DND-41 (cell line): ENCODE results near the gene HTATSF1.

Source experiments
- EZH2 ChIP-seq: IDR thresholded peaks from 3 replicates; pipeline ENCODE4 v1.6.1; 2012; ENCODE audit warnings: borderline replicate concordance, low read depth, mild to moderate bottlenecking, moderate library complexity, low read length, inconsistent platforms; ENCODE audit not compliant: severe bottlenecking
- TF ChIP-seq, protein P1 (sequence below): IDR thresholded peaks from 2 replicates; pipeline ENCODE4 v1.5.1; 2012; ENCODE audit warnings: borderline replicate concordance, low read length, moderate library complexity, mild to moderate bottlenecking; ENCODE audit not compliant: poor library complexity, severe bottlenecking; ENCODE audit errors: extremely low read depth

DNA sequence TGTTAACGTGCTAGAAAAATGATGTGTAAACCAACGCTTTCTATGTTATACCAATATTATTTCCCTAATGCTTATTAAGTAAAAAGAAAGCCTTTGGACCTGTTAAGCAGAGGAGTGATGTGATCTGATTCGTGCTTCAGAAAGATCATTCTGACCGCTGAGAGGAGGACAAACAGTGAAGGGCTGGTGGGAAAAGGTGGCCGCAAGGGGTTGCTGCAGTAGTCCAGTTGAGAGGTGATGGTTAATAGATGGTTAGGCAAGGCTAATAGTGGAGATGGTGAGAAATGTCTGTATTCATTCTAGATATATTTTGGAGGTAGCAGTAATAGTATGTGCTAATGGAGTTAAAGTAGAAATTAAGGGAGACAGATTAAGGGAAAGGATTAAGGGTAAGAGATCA lies 21.7 kb downstream of the HTATSF1 start:
- TF ChIP-seq, protein P1, sequence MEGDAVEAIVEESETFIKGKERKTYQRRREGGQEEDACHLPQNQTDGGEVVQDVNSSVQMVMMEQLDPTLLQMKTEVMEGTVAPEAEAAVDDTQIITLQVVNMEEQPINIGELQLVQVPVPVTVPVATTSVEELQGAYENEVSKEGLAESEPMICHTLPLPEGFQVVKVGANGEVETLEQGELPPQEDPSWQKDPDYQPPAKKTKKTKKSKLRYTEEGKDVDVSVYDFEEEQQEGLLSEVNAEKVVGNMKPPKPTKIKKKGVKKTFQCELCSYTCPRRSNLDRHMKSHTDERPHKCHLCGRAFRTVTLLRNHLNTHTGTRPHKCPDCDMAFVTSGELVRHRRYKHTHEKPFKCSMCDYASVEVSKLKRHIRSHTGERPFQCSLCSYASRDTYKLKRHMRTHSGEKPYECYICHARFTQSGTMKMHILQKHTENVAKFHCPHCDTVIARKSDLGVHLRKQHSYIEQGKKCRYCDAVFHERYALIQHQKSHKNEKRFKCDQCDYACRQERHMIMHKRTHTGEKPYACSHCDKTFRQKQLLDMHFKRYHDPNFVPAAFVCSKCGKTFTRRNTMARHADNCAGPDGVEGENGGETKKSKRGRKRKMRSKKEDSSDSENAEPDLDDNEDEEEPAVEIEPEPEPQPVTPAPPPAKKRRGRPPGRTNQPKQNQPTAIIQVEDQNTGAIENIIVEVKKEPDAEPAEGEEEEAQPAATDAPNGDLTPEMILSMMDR = no peak
- no peak for TF ChIP-seq EZH2
